Peyer's patch (tissue), 4 donors: ENCODE results near the gene C16orf96. TPM values are rescaled to one million over a fixed set of nuclear protein-coding genes. Genes with fewer than 3 reads are reported as not detected.

Experiments used
- DNase-seq, 3 donors: peaks; one replicate each; pipeline ENCODE4 v3.0.0-alpha.2; 2017 to 2019
- H3K27ac ChIP-seq, 4 donors: fragments of 200-600 bp; sonication (generic); one replicate each; pipeline ENCODE4 v1.5.1; 2016 to 2019
- H3K27me3 ChIP-seq, 2 donors: fragments of 200-600 bp; sonication (generic); one replicate each; pipeline ENCODE4 v1.5.1; 2019
- H3K36me3 ChIP-seq, 3 donors: fragments of 200-600 bp; sonication (generic); one replicate each; pipeline ENCODE4 v1.5.1; 2016 to 2019
- H3K4me1 ChIP-seq, 4 donors: fragments of 200-600 bp; sonication (generic); one replicate each; pipeline ENCODE4 v1.5.1; 2016 to 2019
- H3K4me3 ChIP-seq, 4 donors: fragments of 200-600 bp; sonication (generic); 1 replicate in 3 of 4; 2 replicates in 1 of 4; pipeline ENCODE4 v1.5.1; 2016 to 2019; ENCODE audit warnings: mild to moderate bottlenecking in 1 of 4
- H3K9me3 ChIP-seq, 4 donors: fragments of 200-600 bp; sonication (generic); one replicate each; pipeline ENCODE4 v1.5.1; 2016 to 2019; ENCODE audit warnings: mild to moderate bottlenecking in 1 of 4
- CTCF ChIP-seq, 6 experiments: fragments of 450-650 bp in 4 of 6; fragments of 200-600 bp in 2 of 6; sonication (generic) in 1 of 6; IDR thresholded peaks; one replicate each; pipeline ENCODE4 v1.5.1; 2017 to 2019; ENCODE audit warnings: antibody characterized with exemption in 6 of 6, mild to moderate bottlenecking in 3 of 6, moderate library complexity in 1 of 6
- POLR2A ChIP-seq, 2 donors: fragments of 450-650 bp; IDR thresholded peaks; one replicate each; pipeline ENCODE4 v1.5.1; 2017; ENCODE audit warnings: antibody characterized with exemption in 2 of 2, mild to moderate bottlenecking in 2 of 2, moderate library complexity in 2 of 2
- total RNA-seq, 4 donors: library from RNA; depleted of rRNA; stranded (reverse); fragments of >200 nt; gene quantifications; one replicate each; pipeline ENCODE4 v1.1.0, GENCODE V29; 2016

C16orf96 gene
- total RNA-seq, 4 donors from 2014 or later, result not detected

GRCh38 chr16:4533490-4533889, 22.6 kb upstream of the C16orf96 start:
- DNase-seq, result no peak
- Histone ChIP-seq H3K36me3 (peaks cover 0 to 15% (median 0%) of the 10 kb centered on the region in 3 donors), H3K27me3 (no peaks in the 10 kb centered on the region), H3K9me3 (no peaks in the 10 kb centered on the region), H3K4me1 (peaks cover 0 to 10% (median 4%) of the 10 kb centered on the region in 4 donors), H3K4me3 (no peak overlapping the region), H3K27ac (peak overlapping the region in 1 of 4 donors; percentile 35)
- TF ChIP-seq CTCF (IDR thresholded peaks at IDR 0.05) (no peak), POLR2A (IDR thresholded peaks at IDR 0.05) (no peak)

DNA sequence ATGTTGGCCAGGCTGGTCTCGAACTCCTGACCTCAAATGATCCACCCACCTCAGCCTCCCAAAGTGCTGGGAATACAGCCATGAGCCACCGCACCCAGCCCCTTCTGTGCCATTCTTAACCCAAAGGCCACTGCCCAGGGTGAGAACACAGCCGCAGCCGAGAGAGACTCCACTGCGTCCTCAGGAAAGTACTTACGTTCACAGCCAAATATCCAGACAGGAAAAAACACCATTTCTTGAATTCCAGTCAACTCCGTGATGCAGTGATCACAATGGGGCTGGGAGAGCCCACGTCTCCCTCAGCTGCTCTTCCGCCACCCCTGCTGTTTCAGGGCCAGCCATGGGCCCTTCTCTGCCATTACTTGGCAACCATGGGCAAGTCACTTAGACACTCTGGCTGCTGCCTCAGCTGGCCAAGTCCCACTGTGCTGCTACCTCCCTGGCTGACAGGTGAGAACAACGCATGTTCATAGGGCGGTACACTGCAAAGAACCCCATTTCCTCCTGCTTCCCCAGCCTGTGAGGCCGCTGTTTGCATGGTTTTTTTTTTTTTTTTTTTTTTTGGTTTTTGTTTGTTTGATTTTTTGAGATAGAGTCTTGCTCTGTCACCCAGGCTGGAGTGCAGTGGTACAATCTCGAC, 21.9 kb upstream of the C16orf96 start:
- TF ChIP-seq POLR2A (IDR thresholded peaks at IDR 0.05), result no peak
- no peak for TF ChIP-seq CTCF (IDR thresholded peaks at IDR 0.05)
- peak overlapping the region in 1 of 4 donors; percentile 35 for H3K27ac ChIP-seq
- no peaks in the 10 kb centered on the region for H3K27me3 ChIP-seq
- H3K36me3 ChIP-seq, result peaks cover 0 to 15% (median 0%) of the 10 kb centered on the region in 3 donors
- no peak for DNase-seq
- peaks cover 0 to 9% (median 3%) of the 10 kb centered on the region in 4 donors for H3K4me1 ChIP-seq
- no peaks in the 10 kb centered on the region for H3K9me3 ChIP-seq
- H3K4me3 ChIP-seq, result no peak overlapping the region

- H3K9me3 ChIP-seq, result peaks cover 0 to 6% (median 0%) of the 10 kb centered on the region in 4 donors
- H3K27ac ChIP-seq, result peak overlapping the region in 2 of 4 donors; percentile 1 to 14
- peaks cover 0 to 9% (median 3%) of the 10 kb centered on the region in 4 donors for H3K4me1 ChIP-seq
- H3K27me3 ChIP-seq, result no peaks in the 10 kb centered on the region
- no peak for DNase-seq
- H3K4me3 ChIP-seq, result no peak overlapping the region
- H3K36me3 ChIP-seq, result peaks cover 0 to 15% (median 0%) of the 10 kb centered on the region in 3 donors
- TF ChIP-seq POLR2A (IDR thresholded peaks at IDR 0.05) (no peak), CTCF (IDR thresholded peaks at IDR 0.05) (no peak)
Measured at GRCh38 chr16:4535627-4536108, 20.5 kb upstream of the C16orf96 start.

DNA sequence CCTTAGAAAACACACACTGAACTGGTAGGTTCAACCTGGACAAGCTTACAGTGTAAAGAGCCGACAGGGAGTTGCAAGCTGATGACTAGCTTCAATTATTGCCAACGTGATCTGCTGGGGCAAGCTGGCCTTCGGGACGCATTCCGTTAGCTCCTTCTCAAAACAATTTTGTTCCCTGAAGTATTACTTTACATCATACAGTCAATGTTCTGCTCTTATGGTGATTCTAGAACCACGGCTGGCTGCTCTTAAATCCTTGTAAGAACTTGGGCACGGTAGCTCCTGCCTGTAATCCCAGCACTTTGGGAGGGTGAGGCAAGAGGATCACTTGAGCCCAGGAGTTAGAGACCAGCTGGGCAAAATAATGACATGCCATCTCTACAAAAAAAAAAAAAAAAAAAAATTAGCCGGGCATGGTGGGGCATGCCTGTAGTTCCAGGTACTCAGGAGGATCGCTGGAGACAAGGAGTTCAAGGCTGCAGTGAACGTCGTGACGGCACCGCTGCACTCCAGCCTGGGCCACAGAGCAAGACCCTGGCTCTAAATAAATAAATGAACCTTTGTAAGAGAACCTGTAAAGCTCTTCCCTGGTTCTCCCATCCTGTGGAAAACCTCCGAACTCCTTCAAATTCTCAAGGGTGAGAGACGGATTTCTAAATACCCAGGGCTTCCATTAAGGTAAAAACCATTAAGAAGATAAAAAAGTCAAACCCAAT, 19.6 kb upstream of the C16orf96 start:
- no peak for DNase-seq
- H3K9me3 ChIP-seq, result peaks cover 0 to 6% (median 0%) of the 10 kb centered on the region in 4 donors
- H3K4me3 ChIP-seq, result no peak overlapping the region
- peaks cover 0 to 9% (median 3%) of the 10 kb centered on the region in 4 donors for H3K4me1 ChIP-seq
- H3K36me3 ChIP-seq, result peaks cover 0 to 15% (median 0%) of the 10 kb centered on the region in 3 donors
- H3K27me3 ChIP-seq, result no peaks in the 10 kb centered on the region
- peak overlapping the region in 1 of 4 donors; percentile 1 for H3K27ac ChIP-seq
- no peak for TF ChIP-seq POLR2A (IDR thresholded peaks at IDR 0.05)
- no peak for TF ChIP-seq CTCF (IDR thresholded peaks at IDR 0.05)

DNA sequence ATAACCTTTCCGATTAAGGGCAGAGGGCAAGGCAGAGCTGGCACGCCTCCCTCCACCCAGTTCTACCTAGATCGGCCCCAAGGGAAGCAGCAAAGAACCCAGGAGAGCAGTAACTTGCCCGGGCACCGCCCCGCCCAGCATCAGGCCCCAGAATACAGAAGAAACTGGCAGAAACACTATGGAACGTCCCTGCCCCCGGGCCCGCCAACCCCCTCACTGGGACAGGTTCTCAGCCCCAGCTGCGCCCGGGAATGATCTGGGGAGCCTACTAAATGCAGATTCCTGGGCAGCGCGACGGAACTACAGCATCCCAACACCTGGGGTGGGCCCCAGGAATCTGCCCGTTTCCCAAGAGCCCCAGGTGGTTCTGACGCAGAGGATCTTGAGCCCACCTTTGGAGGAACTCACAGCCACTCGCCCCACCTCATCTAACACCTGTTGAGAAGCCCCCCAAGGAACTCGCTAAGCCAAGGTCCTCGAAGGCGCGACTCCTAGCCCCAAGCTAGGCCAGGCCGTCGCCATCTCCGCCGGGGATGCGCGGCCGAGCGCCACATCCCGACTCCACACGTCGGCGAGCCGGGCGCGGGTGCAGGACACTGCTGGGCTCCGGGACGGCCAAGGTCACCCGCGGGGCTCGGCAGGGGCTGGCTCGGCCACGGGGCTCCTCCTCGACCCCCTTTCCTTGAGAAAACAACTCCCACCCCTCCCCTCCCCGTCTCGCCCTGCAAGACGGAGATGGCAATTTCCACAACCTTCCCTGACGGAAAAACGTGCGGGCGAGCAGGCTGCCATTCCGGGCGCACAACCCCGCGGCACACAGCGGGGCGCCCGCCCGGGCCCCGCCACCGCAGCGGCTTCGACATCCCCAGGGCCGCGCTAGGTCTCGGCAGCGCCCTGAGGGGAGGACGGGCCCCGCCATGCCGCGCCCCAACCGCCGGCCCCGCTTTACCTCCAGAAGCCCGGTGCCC, 18.5 kb upstream of the C16orf96 start:
- peak in 2 of 3 donors; percentile 21 to 57 for DNase-seq

More for the DNA sequence above, 18.5 kb upstream of the C16orf96 start:
- no peak for TF ChIP-seq CTCF (IDR thresholded peaks at IDR 0.05)
- no peak for TF ChIP-seq POLR2A (IDR thresholded peaks at IDR 0.05)
- H3K27ac ChIP-seq, result peak overlapping the region; percentile 84 to 95 (median 93)
- H3K27me3 ChIP-seq, result no peaks in the 10 kb centered on the region
- H3K4me1 ChIP-seq, result peaks cover 0 to 9% (median 3%) of the 10 kb centered on the region in 4 donors
- H3K9me3 ChIP-seq, result peaks cover 0 to 6% (median 0%) of the 10 kb centered on the region in 4 donors
- peak overlapping the region; percentile 79 to 90 (median 84) for H3K4me3 ChIP-seq
- peaks cover 0 to 6% (median 0%) of the 10 kb centered on the region in 3 donors for H3K36me3 ChIP-seq
